CD4-positive, alpha-beta memory T cell (primary cell): Measurements from ENCODE around the gene RNF7. TPM values are rescaled to one million over a fixed set of nuclear protein-coding genes. Genes with fewer than 3 reads are reported as not detected.

Experiments used
- CTCF ChIA-PET: fragments of 350-600 bp; sonication (Branson Sonifier 250); formaldehyde crosslinking; loops from one replicate; lab custom pipeline; 2021; ENCODE audit warnings: inconsistent platforms; ENCODE audit not compliant: partially characterized antibody; lab: Charles Lee
- POLR2A ChIA-PET: fragments of 350-600 bp; sonication (Branson Sonifier 250); formaldehyde crosslinking; loops from one replicate; lab custom pipeline; 2021; ENCODE audit not compliant: partially characterized antibody; lab: Charles Lee
- DNase-seq, 5 donors: peaks; one replicate each; pipeline versions ENCODE4 v3.0.0 to v3.0.0-alpha.2; 2020 to 2022; ENCODE audit warnings: mixed read lengths in 1 of 5
- H3K27ac ChIP-seq: one replicate; pipeline ENCODE4 v1.7.0; 2013; ENCODE audit warnings: low read depth, low read length
- H3K27me3 ChIP-seq: 2 replicates; pipeline ENCODE4 v1.7.0; 2013; ENCODE audit warnings: mild to moderate bottlenecking, low read length, moderate library complexity; ENCODE audit not compliant: insufficient read depth
- H3K36me3 ChIP-seq: 2 replicates; pipeline ENCODE4 v1.7.0; 2013; ENCODE audit warnings: mild to moderate bottlenecking, low read length, moderate library complexity; ENCODE audit not compliant: insufficient read depth
- H3K4me1 ChIP-seq: 2 replicates; pipeline ENCODE4 v1.7.0; 2013; ENCODE audit warnings: mild to moderate bottlenecking, low read length, moderate library complexity; ENCODE audit not compliant: insufficient read depth
- H3K4me3 ChIP-seq, 2 donors: one replicate each; pipeline ENCODE4 v1.7.0; 2013; ENCODE audit warnings: low read length in 2 of 2, mild to moderate bottlenecking in 1 of 2
- H3K9me3 ChIP-seq, 2 donors: one replicate each; pipeline ENCODE4 v1.7.0; 2013; ENCODE audit warnings: low read length in 2 of 2, control low read depth in 1 of 2; ENCODE audit not compliant: control insufficient read depth in 1 of 2
- H3K27ac Mint-ChIP-seq, 7 donors: one replicate each; pipeline ENCODE4 v1.8.0; 2020 to 2021; ENCODE audit warnings: mixed read lengths in 7 of 7, mild to moderate bottlenecking in 6 of 7, inconsistent platforms in 3 of 7, moderate library complexity in 3 of 7
- H3K27me3 Mint-ChIP-seq, 2 donors: one replicate each; pipeline ENCODE4 v1.8.0; 2020 to 2021; ENCODE audit warnings: mixed read lengths in 2 of 2
- H3K36me3 Mint-ChIP-seq, 2 donors: one replicate each; pipeline ENCODE4 v1.8.0; 2020 to 2021; ENCODE audit warnings: mixed read lengths in 2 of 2, inconsistent platforms in 1 of 2, mild to moderate bottlenecking in 1 of 2
- H3K4me1 Mint-ChIP-seq, 4 donors: one replicate each; pipeline ENCODE4 v1.8.0; 2020 to 2021; ENCODE audit warnings: mixed read lengths in 4 of 4, mild to moderate bottlenecking in 1 of 4
- H3K4me3 Mint-ChIP-seq, 8 donors: one replicate each; pipeline ENCODE4 v1.8.0; 2020 to 2021; ENCODE audit warnings: mixed read lengths in 8 of 8, mild to moderate bottlenecking in 7 of 8, moderate library complexity in 6 of 8, inconsistent platforms in 3 of 8
- H3K9me3 Mint-ChIP-seq, 8 donors: one replicate each; pipeline ENCODE4 v1.8.0; 2020 to 2021; ENCODE audit warnings: mixed read lengths in 8 of 8, mild to moderate bottlenecking in 5 of 8, inconsistent platforms in 3 of 8, moderate library complexity in 1 of 8
- intact Hi-C: fragments of 100-400 bp; cut with micrococcal nuclease; formaldehyde crosslinking; loops from one replicate; pipeline ENCODE4 v1.15.1; 2023
- polyA plus RNA-seq, 2 donors: library from polyadenylated mRNA; unstranded; fragments of 300-500 nt; fragmentation: Illumina TruSeq; gene quantifications; one replicate each; pipeline ENCODE4 v1.2.3, GENCODE V29; 2021
- total RNA-seq, 2 experiments: library from RNA; stranded (reverse); gene quantifications; one replicate each; pipeline ENCODE4 v1.2.3, GENCODE V29; 2021

RNF7 gene
- total and polyA plus RNA-seq, 4 experiments from 2014 or later = 56.3 to 128 (median 95.6) TPM

- no peaks in the 10 kb centered on the region for H3K9me3 Mint-ChIP-seq
- H3K4me3 Mint-ChIP-seq = no peak overlapping the region
- Histone ChIP-seq H3K27me3 (no peaks in the 10 kb centered on the region), H3K4me1 (no peaks in the 10 kb centered on the region), H3K27ac (no peak overlapping the region), H3K36me3 (no peaks in the 10 kb centered on the region), H3K4me3 (no peak overlapping the region), H3K9me3 (no peaks in the 10 kb centered on the region)
- H3K36me3 Mint-ChIP-seq = no peaks in the 10 kb centered on the region
- intact Hi-C loops = no loop called here
- CTCF ChIA-PET = interaction anchor here (0.7 kb wide), 1 partner anchor 33 kb away, joined by 3 read pairs; no protein-coding TSS in a partner anchor
- H3K27ac Mint-ChIP-seq = no peak overlapping the region
- no peaks in the 10 kb centered on the region for H3K27me3 Mint-ChIP-seq
- H3K4me1 Mint-ChIP-seq = peaks cover 0 to 2% (median 0%) of the 10 kb centered on the region in 4 donors
- POLR2A ChIA-PET = no interaction called here
- DNase-seq = no peak
These were observed 25.9 kb downstream of the RNF7 start for GRCh38 chr3:141764045-141764444.

- H3K36me3 ChIP-seq = no peaks in the 10 kb centered on the region
- POLR2A ChIA-PET = no interaction called here
- no peaks in the 10 kb centered on the region for H3K4me1 ChIP-seq
- Mint-ChIP-seq H3K4me1 (peaks cover 0 to 2% (median 0%) of the 10 kb centered on the region in 4 donors), H3K27me3 (no peaks in the 10 kb centered on the region), H3K9me3 (no peaks in the 10 kb centered on the region), H3K27ac (no peak overlapping the region), H3K4me3 (no peak overlapping the region), H3K36me3 (no peaks in the 10 kb centered on the region)
- DNase-seq = no peak
- H3K4me3 ChIP-seq = no peak overlapping the region
- no peaks in the 10 kb centered on the region for H3K27me3 ChIP-seq
- H3K9me3 ChIP-seq = no peaks in the 10 kb centered on the region
- no peak overlapping the region for H3K27ac ChIP-seq
- intact Hi-C loops = no loop called here
- CTCF ChIA-PET = interaction anchor here (0.7 to 1.6 kb wide), 2 partner anchors 11 to 33 kb away, joined by 3 read pairs; no protein-coding TSS in a partner anchor
These were observed 26.4 kb downstream of the RNF7 start for GRCh38 chr3:141764465-141764864.

GRCh38 chr3:141764986-141765385 lies 26.9 kb downstream of the RNF7 start:
- H3K4me1 Mint-ChIP-seq = peaks cover 0 to 2% (median 0%) of the 10 kb centered on the region in 4 donors
- Histone ChIP-seq H3K4me3 (no peak overlapping the region), H3K36me3 (no peaks in the 10 kb centered on the region), H3K27me3 (no peaks in the 10 kb centered on the region), H3K4me1 (no peaks in the 10 kb centered on the region), H3K27ac (no peak overlapping the region), H3K9me3 (no peaks in the 10 kb centered on the region)
- intact Hi-C loops = no loop called here
- no peaks in the 10 kb centered on the region for H3K27me3 Mint-ChIP-seq
- DNase-seq = no peak
- CTCF ChIA-PET = interaction anchor here (1.6 kb wide), 1 partner anchor 11 kb away, joined by 3 read pairs; no protein-coding TSS in a partner anchor
- H3K36me3 Mint-ChIP-seq = no peaks in the 10 kb centered on the region
- no peak overlapping the region for H3K4me3 Mint-ChIP-seq
- no peaks in the 10 kb centered on the region for H3K9me3 Mint-ChIP-seq
- POLR2A ChIA-PET = no interaction called here
- no peak overlapping the region for H3K27ac Mint-ChIP-seq

- peaks cover 0 to 2% (median 0%) of the 10 kb centered on the region in 4 donors for H3K4me1 Mint-ChIP-seq
- no peaks in the 10 kb centered on the region for H3K27me3 ChIP-seq
- H3K36me3 ChIP-seq = no peaks in the 10 kb centered on the region
- no peak overlapping the region for H3K27ac Mint-ChIP-seq
- H3K27ac ChIP-seq = no peak overlapping the region
- H3K27me3 Mint-ChIP-seq = no peaks in the 10 kb centered on the region
- intact Hi-C loops = no loop called here
- H3K36me3 Mint-ChIP-seq = no peaks in the 10 kb centered on the region
- ChIA-PET POLR2A (no interaction called here), CTCF (interaction anchor here (0.9 kb wide), 1 partner anchor 16 kb away, joined by 3 read pairs; no protein-coding TSS in a partner anchor)
- no peaks in the 10 kb centered on the region for H3K9me3 ChIP-seq
- no peaks in the 10 kb centered on the region for H3K9me3 Mint-ChIP-seq
- H3K4me1 ChIP-seq = no peaks in the 10 kb centered on the region
- H3K4me3 Mint-ChIP-seq = no peak overlapping the region
- no peak for DNase-seq
- no peak overlapping the region for H3K4me3 ChIP-seq
These were observed 29.0 kb downstream of the RNF7 start for GRCh38 chr3:141767066-141767465.

- H3K9me3 ChIP-seq = no peaks in the 10 kb centered on the region
- H3K27ac ChIP-seq = no peak overlapping the region
- no peaks in the 10 kb centered on the region for H3K36me3 ChIP-seq
- intact Hi-C loops = no loop called here
- Mint-ChIP-seq H3K27ac (no peak overlapping the region), H3K4me3 (no peak overlapping the region), H3K36me3 (no peaks in the 10 kb centered on the region), H3K9me3 (no peaks in the 10 kb centered on the region), H3K4me1 (peaks cover 0 to 2% (median 0%) of the 10 kb centered on the region in 4 donors), H3K27me3 (no peaks in the 10 kb centered on the region)
- ChIA-PET CTCF (no interaction called here), POLR2A (no interaction called here)
- no peak for DNase-seq
- H3K27me3 ChIP-seq = no peaks in the 10 kb centered on the region
- no peaks in the 10 kb centered on the region for H3K4me1 ChIP-seq
- no peak overlapping the region for H3K4me3 ChIP-seq
These were observed 31.3 kb downstream of the RNF7 start for GRCh38 chr3:141769221-141769894.

- Mint-ChIP-seq H3K4me3 (no peak overlapping the region), H3K36me3 (no peaks in the 10 kb centered on the region), H3K27me3 (no peaks in the 10 kb centered on the region), H3K9me3 (peaks cover 0 to 2% (median 0%) of the 10 kb centered on the region in 8 donors), H3K4me1 (no peaks in the 10 kb centered on the region), H3K27ac (no peak overlapping the region)
- H3K27me3 ChIP-seq = no peaks in the 10 kb centered on the region
- ChIA-PET CTCF (interaction anchor here (0.5 to 0.9 kb wide), 2 partner anchors 53 to 102 kb away, joined by 3 read pairs; no protein-coding TSS in a partner anchor), POLR2A (no interaction called here)
- H3K9me3 ChIP-seq = no peaks in the 10 kb centered on the region
- H3K4me1 ChIP-seq = no peaks in the 10 kb centered on the region
- H3K4me3 ChIP-seq = no peak overlapping the region
- intact Hi-C loops = no loop called here
- no peak overlapping the region for H3K27ac ChIP-seq
- no peak for DNase-seq
- H3K36me3 ChIP-seq = no peaks in the 10 kb centered on the region
These were observed 35.6 kb downstream of the RNF7 start for GRCh38 chr3:141773676-141774075.

- Mint-ChIP-seq H3K36me3 (no peaks in the 10 kb centered on the region), H3K4me1 (no peaks in the 10 kb centered on the region), H3K27me3 (peaks cover 0 to 2% of the 10 kb centered on the region in 2 donors), H3K4me3 (no peak overlapping the region), H3K9me3 (peaks cover 0 to 2% (median 0%) of the 10 kb centered on the region in 8 donors), H3K27ac (no peak overlapping the region)
- CTCF ChIA-PET = interaction anchor here (1.0 kb wide), 1 partner anchor 11 kb away, joined by 3 read pairs; no protein-coding TSS in a partner anchor
- H3K27ac ChIP-seq = no peak overlapping the region
- no peak for DNase-seq
- intact Hi-C loops = no loop called here
- no peaks in the 10 kb centered on the region for H3K36me3 ChIP-seq
- POLR2A ChIA-PET = interaction anchor here (1.9 kb wide), 1 partner anchor 21 kb away, joined by 5 read pairs; no protein-coding TSS in a partner anchor
- H3K4me3 ChIP-seq = no peak overlapping the region
- no peaks in the 10 kb centered on the region for H3K4me1 ChIP-seq
- H3K27me3 ChIP-seq = no peaks in the 10 kb centered on the region
- no peaks in the 10 kb centered on the region for H3K9me3 ChIP-seq
These were observed 38.3 kb downstream of the RNF7 start for GRCh38 chr3:141776376-141776775.
